NCI-H510A (cell line): ENCODE measurements around the gene TFB1M.
"Not testable (repeated sequence)": the region's sequence is repeated elsewhere in the genome, so short reads cannot be mapped to it uniquely, and the experiment has no call there.

ENCODE experiments used
- DNase-seq: peaks from one replicate; lab custom pipeline; 2025; lab: John Stamatoyannopoulos, UW

Gene TFB1M

GRCh38 chr6:155314092-155314772, at the start of gene TFB1M:
TSS of gene TFB1M (minus strand) at chr6:155314484. CDS start at chr6:155314428, 56 bp downstream.
- DNase-seq, result peak; percentile 87

GRCh38 chr6:155364021-155364420, 49.7 kb upstream of the TFB1M start:
- DNase-seq, result not testable (repeated sequence)

- DNase-seq, result not testable (repeated sequence)
These were observed 48.8 kb upstream of the TFB1M start for GRCh38 chr6:155362968-155363632.

DNA sequence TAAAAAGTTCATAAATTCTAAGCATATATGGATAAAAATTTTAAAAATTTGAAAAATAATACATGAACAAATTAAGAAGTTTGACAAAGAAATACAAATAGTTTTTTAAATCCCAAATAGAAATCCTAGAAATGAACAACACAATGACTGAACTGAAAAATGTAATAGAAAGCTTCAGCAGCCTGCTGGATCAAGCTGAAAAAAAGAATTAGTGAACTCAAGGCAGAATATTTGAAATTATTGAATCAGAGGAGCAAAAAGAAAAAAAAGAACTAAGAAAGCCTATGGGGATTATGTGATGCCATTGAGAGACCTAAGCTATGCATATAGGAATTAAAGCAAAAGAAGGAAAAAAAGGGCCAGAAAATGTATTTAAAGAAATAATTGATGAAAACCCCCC, 39.9 kb upstream of the TFB1M start:
- DNase-seq, result no peak

- no peak for DNase-seq
These were observed 38.5 kb upstream of the TFB1M start for GRCh38 chr6:155352811-155353210.

GRCh38 chr6:155352130-155352420, 37.8 kb upstream of the TFB1M start:
- DNase-seq, result no peak

GRCh38 chr6:155351273-155352129, 37.2 kb upstream of the TFB1M start:
- no peak for DNase-seq

- no peak for DNase-seq
These were observed 35.7 kb upstream of the TFB1M start for GRCh38 chr6:155349956-155350355.

- DNase-seq, result no peak
These were observed 34.8 kb upstream of the TFB1M start for GRCh38 chr6:155349129-155349528.

DNA sequence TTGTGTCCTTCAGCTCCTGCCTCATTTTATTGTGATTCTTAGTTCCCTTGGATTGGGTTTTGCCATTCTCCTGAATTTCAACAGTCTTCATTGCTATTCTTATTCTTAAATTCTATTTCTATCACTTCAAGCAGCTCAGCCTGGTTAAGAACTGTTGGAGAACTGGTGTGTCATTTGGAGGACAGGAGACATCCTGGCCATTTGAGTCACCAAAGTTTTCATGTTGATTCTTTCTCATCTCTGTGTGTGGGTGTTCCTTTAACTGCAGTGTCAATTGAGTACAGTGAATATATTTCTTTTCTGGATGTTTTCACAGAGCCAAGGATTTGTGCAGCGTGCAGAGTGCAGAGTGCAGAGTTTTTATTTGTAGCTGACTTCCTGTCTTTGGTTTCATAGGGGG, 33.5 kb upstream of the TFB1M start:
- DNase-seq, result no peak

DNA sequence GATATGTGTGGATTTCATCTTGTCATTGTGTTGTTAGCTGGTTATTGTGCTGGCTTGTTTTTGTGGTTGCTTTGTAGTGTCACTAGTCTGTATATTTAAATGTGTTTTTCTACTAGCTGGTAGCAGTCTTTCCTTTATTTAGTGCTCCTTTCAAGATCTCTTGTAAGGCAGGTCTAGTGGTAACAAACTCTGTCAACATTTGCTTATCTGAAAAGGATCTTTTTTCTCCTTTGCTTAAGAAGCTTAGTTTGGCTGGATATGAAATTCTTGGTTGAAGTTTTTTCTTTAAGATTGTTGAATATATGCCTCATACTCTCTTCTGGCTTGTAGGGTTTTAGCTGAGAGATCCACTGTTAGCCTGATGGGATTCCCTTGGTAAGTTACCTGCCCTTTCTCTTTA, 32.7 kb upstream of the TFB1M start:
- no peak for DNase-seq

- no peak for DNase-seq
These were observed 30.2 kb upstream of the TFB1M start for GRCh38 chr6:155344341-155345006.

DNA sequence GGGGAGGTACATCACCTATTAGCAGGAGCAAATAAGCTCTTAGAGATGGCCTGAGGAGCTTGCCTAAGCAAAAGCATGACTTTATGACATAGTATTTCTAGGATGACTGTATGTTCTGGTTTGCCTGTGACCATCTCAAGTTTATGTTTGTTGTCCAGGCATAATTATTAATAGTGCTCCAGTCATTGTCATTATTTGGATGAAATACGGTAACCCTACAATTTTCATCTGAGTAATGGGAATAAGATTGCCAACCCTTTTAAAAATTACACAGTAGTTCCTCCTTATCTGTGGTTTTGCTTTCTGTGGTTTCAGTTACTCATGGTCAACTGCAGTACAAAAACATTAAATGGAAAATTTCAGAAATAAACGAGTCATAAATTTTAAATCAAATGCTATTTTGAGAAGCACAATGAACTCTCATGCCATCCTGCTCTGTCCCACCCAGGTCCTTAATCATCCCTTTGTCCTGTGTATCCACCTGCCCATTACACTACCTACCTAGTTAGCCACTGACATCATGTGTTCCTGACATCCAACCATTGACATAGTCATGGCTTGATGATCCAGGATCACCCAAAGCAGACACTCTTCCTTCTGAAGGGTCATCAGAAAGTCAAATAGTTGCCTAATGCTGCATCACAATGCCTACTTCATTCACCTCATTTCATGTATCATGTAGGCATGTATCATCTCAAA, 27.0 kb upstream of the TFB1M start:
- no peak for DNase-seq

DNA sequence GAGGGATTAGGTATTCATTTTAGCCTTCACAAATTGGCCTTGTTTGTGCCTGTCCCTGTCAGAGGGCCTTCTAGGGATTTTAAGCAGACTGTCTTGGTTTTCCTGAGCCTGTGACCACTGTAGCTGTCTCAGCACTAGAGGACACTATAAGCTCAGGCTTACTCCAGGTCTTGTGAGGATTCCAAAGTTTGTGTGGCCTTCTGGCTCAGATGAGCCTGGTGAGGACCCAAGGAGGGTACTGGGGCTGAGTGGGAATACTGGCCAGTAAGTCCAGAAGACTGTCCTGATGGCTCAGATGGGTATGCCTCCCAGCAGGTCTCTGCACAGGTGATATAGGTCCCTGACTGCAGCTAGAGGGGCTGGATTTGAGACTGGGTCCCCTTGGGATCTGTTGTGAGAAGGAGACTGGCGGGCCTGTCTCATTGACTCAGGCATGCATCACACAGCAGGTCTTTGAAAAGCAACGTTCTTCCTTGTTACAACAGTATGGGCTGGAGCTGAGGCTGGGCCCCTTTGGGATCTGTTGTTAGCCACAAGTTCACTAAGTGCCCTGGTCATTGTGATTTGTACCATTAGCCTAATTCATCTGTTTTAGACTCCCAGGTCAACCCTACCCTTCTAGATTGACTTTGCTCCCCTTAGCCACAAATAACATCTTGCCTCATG, 26.3 kb upstream of the TFB1M start:
- no peak for DNase-seq

GRCh38 chr6:155339929-155340328, 25.6 kb upstream of the TFB1M start:
- DNase-seq, result not testable (repeated sequence)

DNA sequence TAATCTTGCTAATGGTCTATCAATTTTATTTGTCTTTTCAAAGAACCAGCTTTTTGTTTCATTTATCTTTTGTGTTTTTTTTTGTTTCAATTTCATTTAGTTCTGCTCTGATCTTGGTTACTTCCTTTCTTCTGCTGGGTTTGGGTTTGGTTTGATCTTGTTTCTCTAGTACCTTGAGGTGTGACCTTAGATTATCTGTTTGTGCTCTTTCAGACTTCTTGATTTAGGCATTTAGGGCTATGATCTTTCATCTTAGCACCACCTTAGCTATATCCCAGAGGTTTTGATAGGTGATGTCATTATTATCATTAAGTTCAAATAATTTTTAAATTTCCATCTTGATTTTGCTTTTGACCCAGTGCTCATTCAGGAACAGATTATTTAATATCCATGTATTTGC, 24.0 kb upstream of the TFB1M start:
- DNase-seq, result not testable (repeated sequence)

GRCh38 chr6:155335265-155335664, 21.0 kb upstream of the TFB1M start:
- DNase-seq, result no peak

GRCh38 chr6:155334073-155334472, 19.8 kb upstream of the TFB1M start:
- DNase-seq, result not testable (repeated sequence)

- DNase-seq, result no peak
These were observed 19.1 kb upstream of the TFB1M start for GRCh38 chr6:155333414-155333813.

- DNase-seq, result no peak
These were observed 16.6 kb upstream of the TFB1M start for GRCh38 chr6:155330922-155331321.

DNA sequence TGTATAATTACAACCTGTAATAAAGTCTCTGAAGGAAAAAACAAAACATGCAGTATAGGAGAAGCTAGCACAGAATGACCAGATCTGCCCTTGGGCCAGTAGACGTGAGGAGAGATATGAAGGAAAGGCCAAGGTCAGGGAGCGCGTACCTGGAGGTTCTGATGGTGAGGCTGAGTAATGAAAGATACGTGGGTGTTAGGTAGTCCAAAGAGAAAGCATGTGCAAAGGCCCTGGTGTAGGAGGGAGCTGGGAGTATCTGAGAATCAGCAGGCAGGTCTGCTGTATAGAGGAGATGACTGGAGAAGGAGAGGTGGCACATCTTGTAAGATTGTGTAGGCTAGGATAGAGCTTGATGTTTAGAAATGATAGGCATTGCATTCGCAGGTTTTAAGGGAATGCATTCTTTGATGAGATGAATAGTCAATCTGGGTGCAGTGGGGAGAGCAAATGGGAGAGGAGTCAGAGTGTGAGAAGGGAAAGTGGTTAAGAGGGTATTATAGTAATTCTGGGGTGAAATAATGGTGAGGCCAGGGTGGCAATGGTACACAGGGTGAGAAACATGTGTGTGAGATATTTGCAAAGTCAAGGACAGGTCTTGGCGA, 15.9 kb upstream of the TFB1M start:
- no peak for DNase-seq
